IPS DF 6.9 (cell line): Measurements from ENCODE around the gene SCAI.
"Not testable (repeated sequence)": the region's sequence is repeated elsewhere in the genome, so short reads cannot be mapped to it uniquely, and the experiment has no call there.

Experiments
- DNase-seq: peaks from one replicate; pipeline ENCODE4 v3.0.0-alpha.2; 2013; ENCODE audit warnings: low read depth, low spot score
- H3K27ac ChIP-seq: one replicate; pipeline ENCODE4 v1.5.1; 2013; ENCODE audit warnings: low read length, control low read depth
- H3K27me3 ChIP-seq: 2 replicates; pipeline ENCODE4 v1.6.1; 2013; ENCODE audit warnings: mild to moderate bottlenecking, low read length; ENCODE audit not compliant: control insufficient read depth, insufficient read depth
- H3K36me3 ChIP-seq: 2 replicates; pipeline ENCODE4 v1.6.1; 2013; ENCODE audit warnings: low read length; ENCODE audit not compliant: control insufficient read depth, insufficient read depth
- H3K4me1 ChIP-seq: 2 replicates; pipeline ENCODE4 v1.6.1; 2013; ENCODE audit warnings: low read length; ENCODE audit not compliant: control insufficient read depth, insufficient read depth
- H3K4me3 ChIP-seq: 2 replicates; pipeline ENCODE4 v1.5.1; 2013; ENCODE audit warnings: mild to moderate bottlenecking, low read length
- H3K9me3 ChIP-seq: 2 replicates; pipeline ENCODE4 v1.6.1; 2013; ENCODE audit warnings: low read length, inconsistent platforms; ENCODE audit not compliant: control insufficient read depth, insufficient read depth
- WGBS: extraction: QIAGEN DNeasy Blood & Tissue Kit; methylation state at CpG from one replicate; pipeline ENCODE4 v1.1.7; 2013; ENCODE audit warnings: mixed read lengths, missing lambda C conversion rate; ENCODE audit not compliant: insufficient read length, insufficient coverage; 5-methylcytosine and 5-hydroxymethylcytosine counted together

SCAI gene

DNA sequence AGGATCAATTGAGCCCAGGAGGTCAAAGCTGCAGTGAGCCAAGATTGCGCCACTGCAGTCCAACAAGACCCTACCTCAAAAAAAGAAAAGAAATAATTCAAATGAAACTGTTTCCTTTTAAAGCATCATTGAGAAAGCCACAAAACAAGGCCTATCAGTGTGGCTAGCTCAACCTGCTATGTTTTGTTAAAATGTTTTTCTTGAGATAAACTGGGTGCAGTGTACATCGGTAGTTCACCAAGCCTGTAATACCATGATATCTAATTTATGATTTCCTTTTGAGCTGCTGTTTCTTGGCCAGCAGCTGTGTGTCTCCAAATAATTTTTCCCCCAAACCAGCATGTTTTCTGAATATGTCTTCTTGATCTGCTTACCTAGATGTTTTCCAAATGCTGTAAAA is 105.2 kb downstream of the SCAI start:
- DNase-seq, result no peak
- no peaks in the 10 kb centered on the region for H3K4me1 ChIP-seq
- no peak overlapping the region for H3K4me3 ChIP-seq
- no peak overlapping the region for H3K27ac ChIP-seq
- H3K36me3 ChIP-seq, result no peaks in the 10 kb centered on the region
- no CpG with 5 or more reads among the region's 2 CpGs for WGBS
- H3K27me3 ChIP-seq, result no peaks in the 10 kb centered on the region
- no peaks in the 10 kb centered on the region for H3K9me3 ChIP-seq

DNA sequence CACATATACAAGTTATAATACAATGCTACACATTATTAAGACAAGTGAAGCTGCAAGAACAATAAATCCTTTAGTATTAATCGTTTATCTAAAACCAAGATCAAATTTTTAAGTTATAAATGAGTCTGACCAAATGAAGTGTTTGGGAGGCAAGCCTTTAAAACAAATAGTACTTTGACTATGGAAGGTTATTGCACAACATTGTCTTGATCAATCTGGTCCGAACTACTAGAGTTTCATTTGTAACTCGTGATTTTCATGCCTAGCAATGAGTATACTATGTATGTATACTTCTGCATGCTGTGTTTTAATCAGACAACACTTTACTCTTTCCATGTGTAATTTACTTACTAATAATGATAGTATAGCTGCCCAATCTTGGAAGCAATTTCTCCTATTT is 115.3 kb downstream of the SCAI start:
- Histone ChIP-seq H3K4me1 (no peaks in the 10 kb centered on the region), H3K36me3 (peaks cover 3% of the 10 kb centered on the region; the same call in 1 of the 2 replicates), H3K27me3 (no peaks in the 10 kb centered on the region), H3K9me3 (no peaks in the 10 kb centered on the region), H3K27ac (no peak overlapping the region), H3K4me3 (no peak overlapping the region)
- DNase-seq, result no peak
- no CpG with 5 or more reads among the region's 3 CpGs for whole genome bisulfite sequencing

DNA sequence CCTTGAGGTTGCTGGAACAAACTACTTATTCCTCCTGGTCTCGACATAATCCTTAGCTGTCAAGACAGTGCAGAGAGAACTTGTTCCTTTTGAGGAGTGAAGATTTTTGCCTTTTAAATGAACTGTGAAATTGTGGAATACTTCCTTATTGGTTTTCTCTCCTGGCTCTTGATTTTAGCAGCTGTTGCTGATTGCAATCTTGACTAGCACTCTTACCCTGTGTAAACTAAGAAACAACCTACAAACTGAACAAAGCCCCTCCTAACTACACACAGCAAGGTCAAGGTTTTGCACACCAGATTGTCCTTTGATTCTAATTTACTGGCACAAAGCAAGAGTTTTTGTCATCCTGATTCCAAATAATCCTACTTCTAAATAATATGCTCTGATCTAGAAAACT is 118.4 kb downstream of the SCAI start:
- Histone ChIP-seq H3K4me3 (no peak overlapping the region), H3K27me3 (no peaks in the 10 kb centered on the region), H3K4me1 (no peaks in the 10 kb centered on the region), H3K9me3 (no peaks in the 10 kb centered on the region), H3K27ac (no peak overlapping the region), H3K36me3 (peaks cover 3% of the 10 kb centered on the region; the same call in 1 of the 2 replicates)
- no peak for DNase-seq
- WGBS, result no CpG with 5 or more reads among the region's 1 CpG

DNA sequence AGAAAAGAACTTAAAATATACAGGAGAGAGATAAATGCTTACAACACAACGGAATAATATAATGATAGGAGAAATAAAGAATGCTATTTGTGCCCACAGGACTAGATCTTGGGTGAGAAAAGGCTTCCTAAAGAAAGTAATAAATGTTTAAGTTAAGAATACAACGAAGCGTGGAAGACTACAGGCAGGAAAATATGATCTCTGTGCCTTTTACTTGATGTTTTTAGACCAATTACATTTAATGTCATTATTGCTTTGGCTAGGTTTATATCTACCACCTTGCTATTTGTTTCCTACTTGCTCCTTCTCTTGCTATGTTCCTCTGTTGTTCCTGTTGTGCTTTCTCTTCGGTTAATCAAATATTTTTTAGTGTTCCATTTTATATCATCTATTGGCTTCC is 122.3 kb downstream of the SCAI start:
- no CpG with 5 or more reads among the region's 4 CpGs for WGBS
- no peak for DNase-seq
- H3K4me1 ChIP-seq, result no peaks in the 10 kb centered on the region
- H3K27ac ChIP-seq, result no peak overlapping the region
- peaks cover 3% of the 10 kb centered on the region; the same call in 1 of the 2 replicates for H3K36me3 ChIP-seq
- H3K9me3 ChIP-seq, result no peaks in the 10 kb centered on the region
- no peaks in the 10 kb centered on the region for H3K27me3 ChIP-seq
- H3K4me3 ChIP-seq, result no peak overlapping the region

DNA sequence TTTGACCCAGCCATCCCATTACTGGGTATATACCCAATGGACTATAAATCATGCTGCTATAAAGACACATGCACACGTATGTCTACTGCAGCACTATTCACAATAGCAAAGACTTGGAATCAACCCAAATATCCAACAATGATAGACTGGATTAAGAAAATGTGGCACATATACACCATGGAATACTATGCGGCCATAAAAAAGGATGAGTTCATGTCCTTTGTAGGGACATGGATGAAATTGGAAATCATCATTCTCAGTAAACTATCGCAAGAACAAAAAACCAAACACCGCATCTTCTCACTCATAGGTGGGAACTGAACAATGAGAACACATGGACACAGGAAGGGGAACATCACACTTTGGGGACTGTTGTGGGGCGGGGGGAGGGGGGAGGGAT is 127.7 kb downstream of the SCAI start:
- H3K4me3 ChIP-seq, DNase-seq, H3K27me3 ChIP-seq, H3K9me3 ChIP-seq, H3K4me1 ChIP-seq, H3K36me3 ChIP-seq, H3K27ac ChIP-seq: not testable (repeated sequence)
- no CpG with 5 or more reads among the region's 5 CpGs for WGBS

DNA sequence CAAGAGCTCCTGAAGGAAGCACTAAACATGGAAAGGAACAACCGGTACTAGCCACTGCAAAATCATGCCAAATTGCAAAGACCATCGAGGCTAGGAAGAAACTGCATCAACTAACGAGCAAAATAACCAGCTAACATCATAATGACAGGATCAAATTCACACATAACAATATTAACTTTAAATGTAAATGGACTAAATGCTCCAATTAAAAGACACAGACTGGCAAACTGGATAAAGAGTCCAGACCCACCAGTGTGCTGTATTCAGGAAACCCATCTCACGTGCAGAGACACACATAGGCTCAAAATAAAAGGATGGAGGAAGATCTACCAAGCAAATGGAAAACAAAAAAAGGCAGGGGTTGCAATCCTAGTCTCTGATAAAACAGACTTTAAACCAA is 131.3 kb downstream of the SCAI start:
- H3K27ac ChIP-seq, H3K4me1 ChIP-seq, H3K27me3 ChIP-seq, H3K36me3 ChIP-seq, H3K4me3 ChIP-seq, DNase-seq, H3K9me3 ChIP-seq: not testable (repeated sequence)
- no CpG with 5 or more reads among the region's 4 CpGs for WGBS

DNA sequence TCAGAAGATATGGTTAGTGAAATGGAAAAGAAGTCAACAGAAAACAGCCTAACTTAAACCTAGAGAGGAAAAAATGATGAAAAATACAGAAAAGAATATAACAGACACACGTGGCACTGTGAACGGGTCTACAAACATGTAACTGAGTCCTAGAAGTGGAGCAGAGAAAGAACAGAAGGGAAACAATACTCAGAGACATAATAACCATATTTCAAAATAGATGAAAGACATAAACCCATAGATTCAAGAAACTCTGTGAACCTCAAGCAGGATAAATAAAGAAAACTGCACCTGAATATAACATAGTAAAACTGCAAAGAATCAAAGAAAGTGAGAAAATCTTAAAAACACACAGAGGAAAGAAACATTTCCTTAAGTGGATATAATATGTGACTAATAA is 134.7 kb downstream of the SCAI start:
- no peaks in the 10 kb centered on the region for H3K4me1 ChIP-seq
- H3K27ac ChIP-seq, result no peak overlapping the region
- WGBS, result no CpG with 5 or more reads among the region's 2 CpGs
- H3K36me3 ChIP-seq, result no peaks in the 10 kb centered on the region
- H3K4me3 ChIP-seq, result no peak overlapping the region
- H3K9me3 ChIP-seq, result no peaks in the 10 kb centered on the region
- no peak for DNase-seq
- H3K27me3 ChIP-seq, result no peaks in the 10 kb centered on the region

DNA sequence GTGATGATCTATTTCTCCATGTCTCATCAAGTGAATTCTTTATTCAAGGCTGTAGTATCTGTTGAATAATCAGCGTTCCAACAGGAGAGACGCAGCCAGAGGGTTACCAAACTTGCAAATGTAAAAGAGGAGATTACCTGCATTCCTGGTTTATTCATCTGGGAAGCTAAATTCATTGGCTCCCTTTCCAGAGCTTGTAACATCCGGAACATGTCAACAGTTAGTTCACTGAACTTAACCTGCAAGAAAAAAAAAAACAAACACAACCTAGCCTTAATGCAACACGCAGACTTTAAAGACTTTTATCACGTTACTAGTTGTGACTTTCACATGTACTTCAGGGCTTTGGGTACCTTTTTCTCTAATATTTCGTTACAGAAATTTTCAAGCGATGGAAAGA is 140.0 kb downstream of the SCAI start:
- Histone ChIP-seq H3K27ac (no peak overlapping the region), H3K36me3 (no peaks in the 10 kb centered on the region; the same call in 1 of the 2 replicates), H3K4me1 (no peaks in the 10 kb centered on the region), H3K4me3 (no peak overlapping the region), H3K9me3 (no peaks in the 10 kb centered on the region), H3K27me3 (no peaks in the 10 kb centered on the region)
- no peak for DNase-seq
- WGBS, result no CpG with 5 or more reads among the region's 7 CpGs

DNA sequence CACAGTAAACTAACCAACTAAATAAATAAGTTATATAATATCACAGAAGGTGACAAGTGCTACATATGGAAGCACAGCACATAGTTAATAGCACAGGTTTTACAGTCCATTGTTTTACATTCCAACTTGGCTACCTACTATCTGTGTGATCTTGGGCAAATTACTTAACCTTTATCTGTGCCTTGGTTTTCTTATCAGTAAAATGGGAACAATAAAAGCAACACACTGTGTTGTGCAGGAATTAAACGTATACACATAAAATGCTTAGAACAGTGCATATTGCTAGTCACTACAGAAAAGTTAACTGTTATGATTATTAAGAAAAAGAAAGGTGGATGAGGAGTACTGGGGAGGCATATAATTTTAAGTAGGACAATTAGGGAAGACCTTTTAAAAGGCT is 159.6 kb downstream of the SCAI start:
- H3K36me3 ChIP-seq, result 0 out of 2 replicates have a peak, but pooled peaks cover 2% of the 10 kb centered on the region
- H3K9me3 ChIP-seq, result no peaks in the 10 kb centered on the region

DNA sequence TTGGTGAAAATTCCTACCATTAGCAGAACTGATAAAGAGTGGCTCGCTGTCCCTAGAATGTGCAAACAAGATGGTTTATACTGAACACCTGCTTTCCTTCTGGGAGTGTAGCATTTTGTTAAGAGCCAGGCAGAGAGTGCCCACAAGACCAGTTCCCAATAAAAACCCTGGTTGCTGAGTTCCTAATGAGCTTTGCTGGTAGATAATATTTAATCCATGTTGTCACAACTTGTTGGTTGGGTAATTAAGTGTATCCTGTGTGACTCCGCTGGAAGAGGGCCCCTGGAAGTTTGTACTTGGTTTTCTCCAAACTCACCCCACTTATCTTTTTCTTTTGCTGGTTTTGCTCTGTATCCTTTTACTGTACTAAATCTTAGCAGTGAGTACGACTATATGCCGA is 162.9 kb downstream of the SCAI start:
- Histone ChIP-seq H3K9me3 (no peaks in the 10 kb centered on the region), H3K27ac (no peak overlapping the region), H3K4me3 (no peak overlapping the region), H3K36me3 (0 out of 2 replicates have a peak, but pooled peaks cover 2% of the 10 kb centered on the region), H3K27me3 (no peaks in the 10 kb centered on the region), H3K4me1 (no peaks in the 10 kb centered on the region)
- WGBS, result no CpG with 5 or more reads among the region's 4 CpGs
- no peak for DNase-seq

More for the DNA sequence above, 159.6 kb downstream of the SCAI start:
- no peak for DNase-seq
- no peak overlapping the region for H3K4me3 ChIP-seq
- H3K27ac ChIP-seq, result no peak overlapping the region
- H3K4me1 ChIP-seq, result no peaks in the 10 kb centered on the region
- WGBS, result no CpG with 5 or more reads among the region's 1 CpG
- no peaks in the 10 kb centered on the region for H3K27me3 ChIP-seq

DNA sequence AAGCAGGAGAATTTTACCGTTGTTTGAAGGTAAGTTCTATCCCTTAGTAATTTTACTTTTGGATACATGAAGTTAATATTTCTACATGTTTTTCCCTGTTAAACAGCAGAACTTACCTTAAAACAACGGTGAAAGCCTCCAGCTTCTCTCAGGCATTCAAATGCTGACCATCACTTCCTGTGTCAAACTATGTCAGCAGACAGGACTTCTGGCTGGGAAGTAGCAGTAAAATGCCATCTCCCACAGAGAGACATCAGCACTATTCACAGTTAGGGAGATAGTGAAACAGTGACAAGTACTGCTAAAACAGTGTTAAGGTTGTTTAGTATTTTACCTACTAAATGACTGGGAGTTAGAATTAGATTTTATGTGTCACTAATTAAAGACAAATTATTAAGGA is 168.2 kb downstream of the SCAI start:
- DNase-seq, result peak; percentile 16
- no peak overlapping the region for H3K4me3 ChIP-seq
- no peaks in the 10 kb centered on the region; the same call in 1 of the 2 replicates for H3K36me3 ChIP-seq
- H3K4me1 ChIP-seq, result no peaks in the 10 kb centered on the region
- H3K9me3 ChIP-seq, result no peaks in the 10 kb centered on the region
- H3K27ac ChIP-seq, result no peak overlapping the region
- no CpG with 5 or more reads among the region's 2 CpGs for WGBS
- H3K27me3 ChIP-seq, result no peaks in the 10 kb centered on the region
